ENCODE measurements around the gene TRIM3. TPM values are rescaled to one million over a fixed set of nuclear protein-coding genes. Genes with fewer than 3 reads are reported as not detected.

Gene TRIM3
- total RNA-seq, 1 experiment from 2014 or later: 37.1 TPM

DNA sequence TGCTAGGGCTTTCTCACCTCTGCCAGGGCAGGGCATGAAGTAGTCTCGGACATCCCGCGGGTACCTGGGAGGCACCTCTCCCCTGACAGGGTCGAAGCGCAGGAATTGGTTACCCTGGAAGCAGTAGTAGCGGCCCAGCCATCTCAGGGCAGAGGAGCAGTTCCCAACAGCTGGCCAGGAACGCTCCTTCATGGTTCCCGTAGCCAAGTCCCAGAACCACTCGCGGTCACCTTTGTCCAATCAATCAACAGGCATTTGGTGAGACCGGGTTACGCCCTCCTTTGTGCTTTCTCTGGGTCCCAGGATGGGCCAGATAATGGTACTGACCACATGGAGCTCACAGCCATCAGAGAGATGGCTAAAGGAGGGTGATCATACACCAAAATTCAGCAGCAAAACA is 36.3 kb downstream of the TRIM3 start:
- intact Hi-C loops (cut with micrococcal nuclease; ENCODE audit: unreplicated experiment): no loop called here

DNA sequence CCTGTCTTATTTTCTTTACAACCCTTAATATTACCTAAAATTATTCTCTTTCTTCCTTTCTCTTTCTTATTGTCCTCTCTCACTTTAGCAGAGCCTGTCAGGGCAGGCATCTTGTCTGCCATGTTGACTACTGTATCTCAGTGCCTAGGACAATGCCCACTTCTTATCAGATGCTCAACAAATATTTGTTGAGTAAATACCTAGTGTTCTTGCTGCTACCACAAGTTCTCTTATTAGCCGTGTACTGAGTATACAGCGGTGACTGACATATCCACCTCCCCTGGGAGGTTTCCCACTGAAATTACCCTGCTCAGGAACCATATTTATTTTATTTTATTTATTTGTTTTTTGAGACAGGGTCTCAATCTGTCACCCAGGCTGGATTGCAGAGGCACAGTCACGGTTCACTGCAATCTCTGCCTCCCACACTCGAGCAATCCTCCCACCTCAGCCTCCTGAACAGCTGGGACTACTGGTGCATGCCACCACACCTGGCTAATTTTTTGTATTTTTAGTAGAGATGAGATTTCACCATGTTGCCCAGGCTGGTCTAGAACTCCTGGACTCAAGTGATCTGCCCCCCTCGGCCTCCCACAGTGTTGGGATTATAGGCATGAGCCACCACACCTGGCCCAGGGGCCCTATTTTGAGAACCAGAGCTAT is 39.6 kb downstream of the TRIM3 start:
- Histone ChIP-seq H3K4me1 (ENCODE audit: insufficient read depth, low read length, poor library complexity, severe bottlenecking) (no peaks in the 10 kb centered on the region), H3K27me3 (replicated peaks; ENCODE audit: insufficient read depth, low read depth, low read length, poor library complexity) (no peaks in the 10 kb centered on the region), H3K4me3 (ENCODE audit: low read depth, low read length, poor library complexity, severe bottlenecking) (no peak overlapping the region), H3K36me3 (ENCODE audit: insufficient read depth, low read length, poor library complexity, severe bottlenecking) (no peaks in the 10 kb centered on the region), H3K9me3 (ENCODE audit: low read depth, low read length, poor library complexity, severe bottlenecking) (no peaks in the 10 kb centered on the region), H3K27ac (ENCODE audit: low read depth, low read length, poor library complexity, severe bottlenecking) (no peak overlapping the region)
- no peak for DNase-seq (ENCODE audit: low spot score)
- POLR2A ChIA-PET (ENCODE audit: low non-redundant PET): no interaction called here
- CTCF ChIA-PET: no interaction called here
- no peak for TF ChIP-seq EZH2 (IDR thresholded peaks at IDR 0.05; ENCODE audit: borderline replicate concordance, low read depth, low read length, poor library complexity, severe bottlenecking)
- TF ChIP-seq CTCF (conservative IDR thresholded peaks at IDR 0.05; ENCODE audit: low read depth, low read length): no peak
- intact Hi-C loops (cut with micrococcal nuclease; ENCODE audit: unreplicated experiment): no loop called here
- no TSS peak for BruUV-seq (replicated peaks)

More for the DNA sequence above, 36.3 kb downstream of the TRIM3 start:
- Histone ChIP-seq H3K4me1 (ENCODE audit: insufficient read depth, low read length, poor library complexity, severe bottlenecking) (no peaks in the 10 kb centered on the region), H3K27ac (ENCODE audit: low read depth, low read length, poor library complexity, severe bottlenecking) (no peak overlapping the region), H3K4me3 (ENCODE audit: low read depth, low read length, poor library complexity, severe bottlenecking) (no peak overlapping the region), H3K27me3 (replicated peaks; ENCODE audit: insufficient read depth, low read depth, low read length, poor library complexity) (no peaks in the 10 kb centered on the region), H3K9me3 (ENCODE audit: low read depth, low read length, poor library complexity, severe bottlenecking) (no peaks in the 10 kb centered on the region), H3K36me3 (ENCODE audit: insufficient read depth, low read length, poor library complexity, severe bottlenecking) (no peaks in the 10 kb centered on the region)
- no TSS peak for BruUV-seq (replicated peaks)
- ChIA-PET POLR2A (ENCODE audit: low non-redundant PET) (no interaction called here), CTCF (no interaction called here)
- TF ChIP-seq EZH2 (IDR thresholded peaks at IDR 0.05; ENCODE audit: borderline replicate concordance, low read depth, low read length, poor library complexity, severe bottlenecking): no peak
- no peak for DNase-seq (ENCODE audit: low spot score)

- CTCF ChIA-PET: no interaction called here
Observed at GRCh38 chr11:6431861-6432260, 41.9 kb downstream of the TRIM3 start.

More at GRCh38 chr11:6431861-6432260, 41.9 kb downstream of the TRIM3 start:
- Histone ChIP-seq H3K4me1 (ENCODE audit: insufficient read depth, low read length, poor library complexity, severe bottlenecking) (no peaks in the 10 kb centered on the region), H3K4me3 (ENCODE audit: low read depth, low read length, poor library complexity, severe bottlenecking) (no peak overlapping the region), H3K27me3 (replicated peaks; ENCODE audit: insufficient read depth, low read depth, low read length, poor library complexity) (no peaks in the 10 kb centered on the region), H3K9me3 (ENCODE audit: low read depth, low read length, poor library complexity, severe bottlenecking) (no peaks in the 10 kb centered on the region), H3K36me3 (ENCODE audit: insufficient read depth, low read length, poor library complexity, severe bottlenecking) (no peaks in the 10 kb centered on the region), H3K27ac (ENCODE audit: low read depth, low read length, poor library complexity, severe bottlenecking) (no peak overlapping the region)
- POLR2A ChIA-PET (ENCODE audit: low non-redundant PET): no interaction called here
- intact Hi-C loops (cut with micrococcal nuclease; ENCODE audit: unreplicated experiment): no loop called here
- DNase-seq (ENCODE audit: low spot score): no peak
- TF ChIP-seq CTCF (conservative IDR thresholded peaks at IDR 0.05; ENCODE audit: low read depth, low read length) (no peak), EZH2 (IDR thresholded peaks at IDR 0.05; ENCODE audit: borderline replicate concordance, low read depth, low read length, poor library complexity, severe bottlenecking) (no peak)
- no TSS peak for BruUV-seq (replicated peaks)
